Endothelial cell of hepatic sinusoid (primary cell): ENCODE data around the gene CPA3.

ENCODE experiments used
- in situ Hi-C: cut with HindIII; loops from 2 replicates; pipeline ENCODE4 v1.10.0; 2017; ENCODE audit warnings: low sequenced_read_pairs

CPA3 gene

DNA sequence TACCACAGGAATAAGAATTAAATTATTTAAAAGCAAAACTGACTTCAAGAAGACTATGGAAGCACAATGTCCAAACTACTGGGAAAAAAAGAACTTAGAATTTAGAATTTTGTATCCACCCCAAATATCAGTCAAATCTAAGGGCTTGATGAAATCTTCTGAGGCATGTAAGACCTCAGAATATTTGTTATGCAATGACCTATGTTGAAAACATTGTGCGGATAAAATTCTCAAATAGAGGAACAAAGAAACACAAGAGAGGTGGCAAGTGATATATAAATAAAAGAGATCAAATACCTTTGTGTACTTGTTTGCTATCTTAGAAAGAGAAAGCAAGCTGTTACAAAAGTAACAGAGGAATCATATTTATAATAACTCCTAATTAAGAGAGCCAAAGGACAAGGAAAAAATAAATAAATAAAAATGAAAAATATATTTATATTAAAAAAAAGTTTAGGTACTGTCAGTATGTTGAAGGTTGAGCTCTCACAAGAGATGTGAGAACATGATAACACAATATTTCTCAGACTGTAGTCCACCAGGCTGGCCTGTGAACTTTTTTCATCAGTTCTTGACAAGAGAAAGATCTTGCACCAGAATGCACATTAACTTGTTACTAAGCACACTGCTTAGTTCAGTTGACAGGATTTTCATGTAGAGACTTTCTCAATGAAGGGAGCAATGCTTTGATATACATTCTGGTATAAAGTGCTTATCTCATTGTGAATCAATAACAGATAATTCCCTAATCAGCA is 50.0 kb downstream of the CPA3 start:
- in situ Hi-C loops, result no loop called here

DNA sequence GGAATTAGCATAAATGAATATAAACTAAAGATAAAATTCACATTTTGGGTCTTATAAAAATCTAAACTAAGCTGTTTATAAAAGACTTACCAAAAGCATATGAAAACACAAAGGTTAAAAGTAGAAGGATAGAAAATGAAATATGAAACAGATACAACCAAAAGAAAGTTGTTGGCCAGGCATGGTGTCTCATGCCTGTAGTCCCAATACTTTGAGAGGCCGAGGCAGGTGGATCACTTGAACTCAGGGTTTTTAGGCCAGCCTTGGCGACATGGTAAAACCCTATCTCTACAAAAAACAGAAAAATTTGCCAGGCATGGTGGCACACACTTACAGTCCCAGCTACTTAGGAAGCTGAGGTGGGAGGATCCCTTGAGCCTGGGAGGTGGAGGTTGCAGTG is 51.0 kb downstream of the CPA3 start:
- in situ Hi-C loops, result no loop called here

DNA sequence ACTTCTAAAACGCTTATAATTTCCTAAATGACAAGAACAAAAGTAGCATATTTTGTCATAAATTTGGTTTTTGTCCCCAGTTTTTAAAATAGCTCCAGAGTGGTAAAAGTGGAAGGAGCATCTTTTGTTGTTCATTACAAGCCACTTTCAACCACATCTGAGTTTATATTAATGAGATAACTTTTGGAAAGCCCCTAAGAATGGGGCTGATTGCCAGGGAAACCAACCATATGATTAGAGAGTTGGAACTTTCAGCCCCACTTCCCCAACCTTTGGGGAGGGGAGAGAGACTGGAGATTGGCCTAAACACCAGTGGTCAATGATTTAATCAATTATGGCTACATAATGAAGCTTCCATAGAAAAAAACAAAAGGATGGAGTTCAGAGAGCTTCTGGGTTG is 57.4 kb downstream of the CPA3 start:
- in situ Hi-C loops, result no loop called here

DNA sequence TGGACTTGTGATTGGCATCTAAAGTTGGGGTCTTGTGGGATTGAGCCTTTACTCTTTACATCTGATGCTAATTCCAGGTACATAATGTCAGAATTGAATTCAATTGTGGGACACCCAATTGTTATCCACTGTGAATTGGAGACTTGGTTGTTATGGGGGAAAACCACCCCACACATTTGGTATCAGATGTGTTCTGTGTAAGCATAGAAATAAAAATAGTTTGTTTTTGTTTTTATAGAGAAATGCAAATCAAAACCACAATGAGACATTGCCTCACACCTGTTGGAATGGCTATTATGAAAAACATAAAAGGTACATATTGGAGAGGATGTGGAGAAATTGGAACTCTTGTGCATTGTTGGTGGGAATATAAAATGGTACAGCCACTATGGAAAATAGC is 58.5 kb downstream of the CPA3 start:
- in situ Hi-C loops, result no loop called here

DNA sequence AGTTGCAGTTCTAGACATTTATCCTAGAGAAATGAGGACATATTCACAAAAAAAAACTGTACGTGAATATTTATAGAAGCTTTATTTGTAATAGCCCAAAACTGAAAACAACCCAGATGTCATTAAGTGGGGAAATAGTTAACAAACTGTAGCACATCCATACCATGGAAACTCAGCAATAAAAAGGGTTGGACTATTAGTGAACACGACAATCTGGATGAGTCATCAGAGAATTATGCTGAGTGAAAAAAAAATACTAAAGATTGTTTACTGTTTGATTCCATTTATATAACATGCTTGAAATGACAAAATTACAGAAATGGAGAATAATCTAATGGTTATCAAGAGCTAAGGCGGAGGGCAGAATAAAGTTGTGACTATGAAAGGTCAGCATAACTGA is 59.5 kb downstream of the CPA3 start:
- in situ Hi-C loops, result no loop called here

DNA sequence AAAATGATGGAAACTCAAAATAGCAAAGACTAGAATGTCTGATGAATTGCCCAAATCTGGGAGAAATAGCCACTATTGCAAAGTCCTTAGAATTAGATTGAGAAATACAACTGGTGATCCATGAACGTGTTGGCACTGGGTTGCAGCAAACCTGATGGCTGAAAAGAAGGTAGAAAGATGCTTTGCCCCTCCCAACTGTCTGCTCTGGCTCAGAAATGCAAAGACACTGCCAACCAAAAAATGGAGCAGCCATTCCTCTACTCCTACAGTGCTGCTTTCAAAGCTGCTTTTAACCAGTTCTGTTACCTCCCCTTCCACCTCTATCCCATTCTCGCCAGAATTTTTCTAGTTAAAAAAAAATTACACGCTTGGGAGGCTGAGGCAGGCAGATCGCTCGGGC is 60.7 kb downstream of the CPA3 start:
- in situ Hi-C loops, result no loop called here

DNA sequence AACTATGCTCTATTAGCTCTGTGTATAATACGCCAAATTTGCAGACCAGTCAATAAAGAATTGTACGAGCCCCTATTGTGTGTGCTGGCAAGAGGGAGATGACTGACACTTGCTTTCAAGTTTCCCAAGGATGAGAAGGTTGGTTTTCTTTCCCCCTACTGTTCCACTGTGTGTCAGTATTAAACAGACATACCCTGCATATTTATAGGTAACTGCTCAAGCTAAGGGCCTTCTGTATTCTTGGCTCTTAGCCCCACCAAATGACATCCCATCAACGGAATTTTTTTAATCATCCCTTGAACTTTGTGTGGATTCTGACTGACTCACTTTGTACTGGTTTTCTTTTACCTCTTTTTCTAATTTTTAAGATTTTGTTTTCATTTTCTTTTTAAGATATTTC is 65.7 kb downstream of the CPA3 start:
- in situ Hi-C loops, result no loop called here

DNA sequence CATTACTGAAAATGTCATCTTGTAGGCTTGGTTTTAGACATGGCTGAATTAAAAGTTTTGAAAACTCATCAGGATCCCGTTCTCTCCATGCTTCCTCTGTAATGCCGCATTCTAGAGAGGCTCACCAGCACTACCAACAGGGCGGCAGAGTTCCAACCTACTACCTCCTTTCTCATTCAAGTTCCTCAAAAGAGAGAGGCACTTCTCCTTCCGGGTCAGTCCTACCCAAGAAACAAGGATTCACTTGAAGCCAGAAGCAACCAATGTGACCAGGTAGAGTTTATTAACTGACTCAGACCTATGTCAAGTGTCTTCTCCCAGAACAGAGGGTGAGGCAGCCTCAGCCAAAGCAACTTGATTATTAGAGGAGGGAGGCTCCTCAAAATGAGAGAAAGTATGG is 66.5 kb downstream of the CPA3 start:
- in situ Hi-C loops, result no loop called here

DNA sequence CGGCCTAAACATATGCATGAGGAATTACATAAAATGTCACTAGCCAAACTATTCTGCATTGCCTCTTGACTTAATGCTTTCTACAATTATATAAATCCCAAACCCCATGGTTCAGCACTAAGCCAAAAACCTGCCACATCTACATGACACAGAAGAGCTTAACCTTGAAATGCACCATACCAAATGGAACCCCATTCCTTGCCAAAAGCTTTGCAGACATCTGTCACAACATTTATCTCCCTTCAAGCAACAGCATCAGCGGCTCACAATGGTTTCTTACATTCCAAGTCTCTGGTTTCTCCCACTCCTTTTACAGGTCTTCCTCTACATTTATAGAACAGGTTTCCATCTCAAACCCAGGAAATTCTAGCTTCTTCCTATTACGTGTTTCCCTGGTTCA is 67.9 kb downstream of the CPA3 start:
- in situ Hi-C loops, result no loop called here

DNA sequence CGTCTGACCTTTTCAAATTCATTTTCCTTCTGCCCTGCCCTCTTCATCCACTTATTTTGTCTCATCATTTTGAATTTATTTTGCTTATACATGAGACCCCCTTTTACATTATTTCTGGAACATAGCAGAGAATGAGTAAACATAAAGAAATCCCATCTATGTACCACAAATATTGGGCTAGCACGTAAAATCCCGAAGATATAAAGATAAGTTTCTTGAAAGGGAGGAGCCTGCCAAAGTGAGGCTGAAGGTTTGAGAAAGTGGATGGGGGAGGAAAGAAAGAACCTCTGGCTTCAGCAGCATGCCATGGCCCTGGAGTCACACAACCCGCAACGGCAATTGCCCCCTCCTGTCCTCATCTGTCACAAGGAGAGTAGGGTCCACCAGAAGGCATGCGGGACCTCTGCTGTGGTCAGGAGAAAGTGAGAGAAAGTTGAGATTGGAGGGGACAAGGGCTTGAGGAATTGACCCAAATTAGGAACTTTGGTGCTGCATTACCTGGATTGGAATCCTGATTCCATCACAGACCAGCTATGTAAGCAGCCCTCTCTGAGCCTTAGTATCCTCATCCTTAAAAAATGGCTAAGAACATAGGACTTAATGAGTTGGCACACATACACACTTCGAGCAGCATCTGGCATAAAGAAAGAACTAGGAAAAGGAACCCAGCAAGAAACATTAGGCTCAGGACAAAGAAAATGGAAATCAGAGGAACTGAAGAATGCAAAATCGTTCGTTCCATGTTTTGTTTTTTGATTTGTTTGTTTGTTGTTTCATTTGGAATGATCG is 72.6 kb downstream of the CPA3 start:
- in situ Hi-C loops, result no loop called here

DNA sequence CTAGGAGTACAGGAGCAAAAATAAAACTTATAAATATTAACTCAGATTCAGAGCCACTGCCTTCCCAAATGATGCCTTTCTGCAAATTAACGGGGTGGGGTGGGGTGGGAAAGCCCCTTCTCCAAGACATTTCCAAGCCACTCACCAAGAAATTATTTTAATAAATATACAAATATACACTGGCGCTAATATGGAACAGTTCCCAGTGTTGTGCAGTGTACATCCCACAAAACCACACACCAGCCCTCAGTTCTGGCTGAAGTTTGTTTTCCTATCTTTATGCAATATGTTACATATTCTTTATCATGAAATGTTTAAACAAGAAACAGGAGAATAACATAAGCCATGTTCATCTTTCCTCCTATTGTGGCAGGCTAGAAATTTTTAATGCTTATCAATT is 73.2 kb downstream of the CPA3 start:
- in situ Hi-C loops, result no loop called here

DNA sequence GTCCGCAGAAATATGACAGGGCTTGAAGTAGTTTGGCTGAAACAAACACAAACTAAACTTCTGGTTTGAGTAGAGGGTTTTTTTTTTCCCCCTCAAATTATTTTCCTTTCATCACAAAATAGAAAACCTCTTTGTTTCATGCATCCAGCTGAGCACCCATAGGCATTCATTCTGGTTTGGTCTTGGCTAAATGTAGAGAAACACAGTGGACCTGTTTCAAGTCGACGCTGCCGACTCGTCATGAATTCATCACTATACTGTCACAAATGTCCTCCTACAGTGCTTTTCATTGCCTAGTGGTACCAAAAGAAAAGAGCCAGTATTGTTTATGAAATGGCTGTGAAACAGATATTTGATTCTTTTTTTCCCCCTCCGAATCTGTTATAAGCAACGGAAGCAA is 73.8 kb downstream of the CPA3 start:
- in situ Hi-C loops, result no loop called here

DNA sequence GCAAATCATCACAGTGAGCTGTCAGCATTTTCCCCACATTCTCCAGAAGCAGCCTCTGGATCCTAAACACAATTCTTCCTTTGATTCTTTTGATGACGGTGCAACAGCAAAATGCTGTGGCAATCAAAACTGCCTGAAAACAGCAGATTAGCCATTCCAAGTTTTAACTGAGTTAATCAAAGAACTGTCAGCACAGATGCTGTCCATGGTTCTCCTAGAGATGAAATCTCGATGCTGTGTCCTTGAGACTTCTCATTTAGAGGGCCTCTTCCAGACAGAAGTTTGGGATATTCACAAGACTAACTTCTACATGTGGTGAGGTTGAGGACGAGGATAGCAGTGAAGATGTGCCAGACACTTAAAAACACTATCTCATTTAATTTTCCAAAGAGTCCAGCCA is 75.9 kb downstream of the CPA3 start:
- in situ Hi-C loops, result no loop called here

DNA sequence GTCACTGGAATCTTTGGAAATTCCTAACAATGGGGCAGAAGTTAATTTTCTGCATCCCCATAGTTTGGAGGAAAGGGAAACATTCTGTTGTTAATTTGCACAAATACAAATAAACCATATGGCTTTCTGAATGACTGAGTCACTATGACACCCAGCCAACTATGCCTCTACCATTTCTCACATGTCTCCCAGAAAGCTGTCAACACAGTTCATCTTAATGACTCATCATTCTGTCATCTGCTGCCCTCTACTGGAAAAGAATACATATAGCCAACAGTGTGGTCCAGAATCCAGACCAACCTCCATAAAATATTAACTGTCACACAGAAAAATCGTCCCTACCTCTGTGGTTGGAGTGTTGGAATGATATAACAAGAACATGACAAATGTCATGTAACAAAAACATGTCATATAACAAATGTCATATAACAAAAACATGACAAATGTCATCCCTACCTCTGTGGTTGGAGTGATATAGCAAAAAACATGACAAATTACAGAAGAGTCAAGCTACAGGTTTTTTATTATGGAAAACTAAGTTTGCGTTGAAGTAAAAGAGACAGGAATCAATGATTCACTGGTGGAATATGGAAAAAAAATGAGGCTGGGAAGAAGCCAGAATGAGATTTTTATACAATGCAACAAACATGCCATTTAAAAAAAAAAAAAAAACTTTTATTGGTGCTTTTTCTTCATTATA is 78.6 kb downstream of the CPA3 start:
- in situ Hi-C loops, result no loop called here

DNA sequence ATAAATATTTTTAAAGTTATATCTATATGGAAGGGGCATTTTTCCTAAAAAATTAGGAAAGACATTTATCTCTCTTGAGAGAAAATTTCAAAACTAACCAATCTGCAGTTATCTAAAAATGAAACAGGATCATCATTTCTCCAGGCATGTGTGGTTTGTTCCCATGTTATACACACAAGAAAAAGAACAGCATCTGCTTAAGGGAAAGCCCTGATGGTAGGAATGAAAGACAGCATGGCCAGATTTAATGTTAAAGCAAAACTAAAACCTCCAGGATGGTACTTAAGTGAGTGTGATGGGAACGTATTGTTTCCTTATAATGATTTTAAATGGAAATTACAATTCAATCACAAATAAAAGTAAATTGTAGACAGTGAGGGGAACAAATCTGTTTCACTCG is 80.0 kb downstream of the CPA3 start:
- in situ Hi-C loops, result no loop called here
